AG04450 (cell line): ENCODE data around the gene SCRT2. TPM values are rescaled to one million over a fixed set of nuclear protein-coding genes. Genes with fewer than 3 reads are reported as not detected.

Experiments
- CTCF ChIA-PET: fragments of 300-600, 350-600 bp; formaldehyde crosslinking; extraction: SDS; loops from one replicate; lab custom pipeline; 2022; ENCODE audit warnings: antibody characterized with exemption, inconsistent platforms; lab: Charles Lee
- POLR2A ChIA-PET: fragments of 350-600 bp; formaldehyde crosslinking; extraction: SDS; loops from one replicate; lab custom pipeline; 2021; ENCODE audit warnings: antibody characterized with exemption, inconsistent platforms; lab: Yijun Ruan, JAX
- DNase-seq: peaks from one replicate; pipeline ENCODE4 v3.0.0-alpha.2; 2011; ENCODE audit warnings: low read depth, low spot score
- H3K27ac ChIP-seq: one replicate; pipeline ENCODE4 v1.5.1; 2012; ENCODE audit warnings: low read depth, low read length, control low read depth
- H3K27me3 ChIP-seq: one replicate; pipeline ENCODE4 v1.6.0; 2012; ENCODE audit warnings: low read length; ENCODE audit not compliant: control insufficient read depth, insufficient read depth
- H3K4me3 ChIP-seq: 2 replicates; pipeline ENCODE4 v1.5.1; 2011; ENCODE audit warnings: mild to moderate bottlenecking, low read depth, low read length, control low read depth
- H3K9me3 ChIP-seq: 2 replicates; pipeline ENCODE4 v1.5.1; 2012; ENCODE audit warnings: low read length; ENCODE audit not compliant: control insufficient read depth, insufficient read depth
- polyA plus RNA-seq: library from polyadenylated mRNA; depleted of rRNA; stranded (reverse); fragments of >200 nt; gene quantifications from 2 replicates; pipeline ENCODE4 v1.2.3, GENCODE V29; 2011
- TF ChIP-seq, protein P1 (sequence below): IDR thresholded peaks from 2 replicates; pipeline ENCODE4 v1.5.1; 2011; ENCODE audit warnings: low read depth, low read length, control low read depth, inconsistent platforms

SCRT2 gene
- polyA plus RNA-seq, 1 experiment: not detected

- TF ChIP-seq, protein P1, sequence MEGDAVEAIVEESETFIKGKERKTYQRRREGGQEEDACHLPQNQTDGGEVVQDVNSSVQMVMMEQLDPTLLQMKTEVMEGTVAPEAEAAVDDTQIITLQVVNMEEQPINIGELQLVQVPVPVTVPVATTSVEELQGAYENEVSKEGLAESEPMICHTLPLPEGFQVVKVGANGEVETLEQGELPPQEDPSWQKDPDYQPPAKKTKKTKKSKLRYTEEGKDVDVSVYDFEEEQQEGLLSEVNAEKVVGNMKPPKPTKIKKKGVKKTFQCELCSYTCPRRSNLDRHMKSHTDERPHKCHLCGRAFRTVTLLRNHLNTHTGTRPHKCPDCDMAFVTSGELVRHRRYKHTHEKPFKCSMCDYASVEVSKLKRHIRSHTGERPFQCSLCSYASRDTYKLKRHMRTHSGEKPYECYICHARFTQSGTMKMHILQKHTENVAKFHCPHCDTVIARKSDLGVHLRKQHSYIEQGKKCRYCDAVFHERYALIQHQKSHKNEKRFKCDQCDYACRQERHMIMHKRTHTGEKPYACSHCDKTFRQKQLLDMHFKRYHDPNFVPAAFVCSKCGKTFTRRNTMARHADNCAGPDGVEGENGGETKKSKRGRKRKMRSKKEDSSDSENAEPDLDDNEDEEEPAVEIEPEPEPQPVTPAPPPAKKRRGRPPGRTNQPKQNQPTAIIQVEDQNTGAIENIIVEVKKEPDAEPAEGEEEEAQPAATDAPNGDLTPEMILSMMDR: no peak
- ChIA-PET CTCF (interaction anchor here (1.4 kb wide), 1 partner anchor 8 kb away, joined by 5 read pairs; no protein-coding TSS in a partner anchor), POLR2A (no interaction called here)
- Histone ChIP-seq H3K27me3 (peaks cover 40% of the 10 kb centered on the region), H3K4me3 (no peak overlapping the region), H3K9me3 (no peaks in the 10 kb centered on the region), H3K27ac (no peak overlapping the region)
- no peak for DNase-seq
Measured at GRCh38 chr20:637559-637958, 38.0 kb downstream of the SCRT2 start.

- Histone ChIP-seq H3K4me3 (no peak overlapping the region), H3K9me3 (no peaks in the 10 kb centered on the region), H3K27me3 (peaks cover 40% of the 10 kb centered on the region), H3K27ac (no peak overlapping the region)
- ChIA-PET CTCF (no interaction called here), POLR2A (no interaction called here)
- DNase-seq: no peak
- TF ChIP-seq, protein P1: no peak
Measured at GRCh38 chr20:635893-636338, 39.7 kb downstream of the SCRT2 start.

- TF ChIP-seq, protein P1: no peak
- ChIA-PET CTCF (no interaction called here), POLR2A (no interaction called here)
- no peak overlapping the region for H3K27ac ChIP-seq
- H3K9me3 ChIP-seq: no peaks in the 10 kb centered on the region
- DNase-seq: no peak
- H3K27me3 ChIP-seq: peaks cover 35% of the 10 kb centered on the region
- no peak overlapping the region for H3K4me3 ChIP-seq
Measured at GRCh38 chr20:635028-635892, 40.3 kb downstream of the SCRT2 start.

DNA sequence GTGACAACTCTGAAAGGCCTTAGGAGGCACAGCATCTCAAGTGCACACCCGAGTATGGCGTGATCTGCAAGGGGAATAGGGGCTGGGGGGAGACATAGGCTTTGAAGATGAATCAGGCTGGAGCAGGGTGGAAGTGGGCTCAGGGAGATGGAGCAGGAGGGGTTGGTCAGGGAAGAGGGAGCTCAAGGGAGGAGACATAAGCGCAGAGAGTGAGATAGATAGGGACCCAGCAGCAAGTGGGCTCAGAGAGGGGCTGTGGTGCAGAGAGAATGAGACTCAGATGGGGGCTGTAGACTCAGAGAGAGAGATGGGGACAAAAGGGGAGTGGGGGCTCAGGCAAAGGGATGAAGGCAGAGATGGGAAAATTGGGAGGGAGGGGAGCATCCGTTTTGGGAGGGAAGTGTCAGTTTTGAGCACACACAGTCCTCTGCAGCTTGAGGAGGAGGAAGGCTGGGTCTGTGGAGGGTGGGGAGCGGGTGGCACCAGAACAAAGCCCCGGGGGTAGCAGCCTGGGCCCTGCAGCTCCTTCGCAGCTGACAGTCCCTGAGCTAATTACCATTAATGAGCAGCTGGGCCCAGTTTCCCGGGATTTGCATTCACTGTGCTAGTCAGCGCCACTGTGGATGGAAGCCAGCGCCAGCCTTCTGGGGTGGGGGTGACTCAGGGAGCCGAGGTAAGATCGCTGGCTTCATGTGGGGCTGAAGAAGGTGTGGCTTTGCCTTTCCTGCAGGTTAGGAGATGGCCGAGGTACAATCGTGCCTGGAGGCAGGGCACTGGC, 41.3 kb downstream of the SCRT2 start:
- POLR2A ChIA-PET: no interaction called here

More for the DNA sequence above, 41.3 kb downstream of the SCRT2 start:
- CTCF ChIA-PET: interaction anchor here (1.6 kb wide), 1 partner anchor 11 kb away, joined by 7 read pairs; no protein-coding TSS in a partner anchor
- Histone ChIP-seq H3K27ac (no peak overlapping the region), H3K9me3 (no peaks in the 10 kb centered on the region), H3K27me3 (peaks cover 35% of the 10 kb centered on the region), H3K4me3 (no peak overlapping the region)
- TF ChIP-seq, protein P1: no peak
- no peak for DNase-seq
